Skeletal muscle tissue (tissue), 4 donors: ENCODE data around the gene SNPH. TPM values are rescaled to one million over a fixed set of nuclear protein-coding genes. Genes with fewer than 3 reads are reported as not detected.

Experiments used
- H3K27ac ChIP-seq: one replicate; pipeline ENCODE4 v1.7.0; 2013; ENCODE audit warnings: mild to moderate bottlenecking, low read depth, low read length, inconsistent platforms
- H3K27me3 ChIP-seq, 3 donors: one replicate each; pipeline ENCODE4 v1.7.0; 2013; ENCODE audit warnings: low read length in 3 of 3; ENCODE audit not compliant: control insufficient read depth in 3 of 3, insufficient read depth in 3 of 3
- H3K36me3 ChIP-seq, 3 donors: one replicate each; pipeline ENCODE4 v1.7.0; 2013; ENCODE audit warnings: low read length in 3 of 3; ENCODE audit not compliant: control insufficient read depth in 3 of 3, insufficient read depth in 3 of 3
- H3K4me1 ChIP-seq, 3 donors: one replicate each; pipeline ENCODE4 v1.7.0; 2013; ENCODE audit warnings: low read length in 3 of 3, mild to moderate bottlenecking in 3 of 3; ENCODE audit not compliant: control insufficient read depth in 3 of 3, insufficient read depth in 3 of 3
- H3K4me3 ChIP-seq, 3 donors: one replicate each; pipeline ENCODE4 v1.7.0; 2013; ENCODE audit warnings: low read length in 3 of 3
- H3K9ac ChIP-seq, 3 donors: one replicate each; pipeline ENCODE4 v1.7.0; 2013; ENCODE audit warnings: low read length in 3 of 3, mild to moderate bottlenecking in 3 of 3, moderate library complexity in 2 of 3, low read depth in 1 of 3
- H3K9me3 ChIP-seq, 3 donors: one replicate each; pipeline ENCODE4 v1.7.0; 2013; ENCODE audit warnings: low read length in 3 of 3; ENCODE audit not compliant: control insufficient read depth in 3 of 3
- total RNA-seq: library from RNA; depleted of rRNA; stranded (reverse); fragments of >200 nt; gene quantifications from one replicate; pipeline ENCODE4 v1.2.3, GENCODE V29; 2014
- donor health status: Osteomylitis.

SNPH gene
- total RNA-seq, 1 donor from 2014 or later: 3.7 TPM

DNA sequence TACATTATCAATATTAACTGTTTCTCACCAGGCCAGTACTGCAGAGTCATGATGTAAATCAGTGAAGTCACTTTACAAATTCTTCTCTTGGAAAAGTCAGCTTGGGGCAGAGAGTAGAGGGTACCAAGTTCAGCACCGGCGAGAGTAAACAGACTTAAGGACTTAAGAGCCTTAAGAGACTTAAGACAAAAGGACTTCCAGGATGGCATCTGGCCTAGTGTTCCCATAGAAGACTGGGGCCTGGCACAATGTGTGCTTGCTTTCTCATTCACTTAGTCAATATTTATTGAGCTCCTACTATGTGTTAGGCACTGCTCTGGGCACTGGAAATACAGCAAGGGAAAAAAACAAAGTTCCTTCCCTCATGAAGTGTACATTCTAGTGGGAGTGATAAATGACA, 1.4 kb upstream of the SNPH start:
- no peak overlapping the region for H3K9ac ChIP-seq
- H3K9me3 ChIP-seq: no peaks in the 10 kb centered on the region
- H3K27ac ChIP-seq: no peak overlapping the region
- H3K36me3 ChIP-seq: no peaks in the 10 kb centered on the region
- no peak overlapping the region for H3K4me3 ChIP-seq
- no peaks in the 10 kb centered on the region for H3K27me3 ChIP-seq
- peaks cover 0 to 12% (median 8%) of the 10 kb centered on the region in 3 donors for H3K4me1 ChIP-seq

DNA sequence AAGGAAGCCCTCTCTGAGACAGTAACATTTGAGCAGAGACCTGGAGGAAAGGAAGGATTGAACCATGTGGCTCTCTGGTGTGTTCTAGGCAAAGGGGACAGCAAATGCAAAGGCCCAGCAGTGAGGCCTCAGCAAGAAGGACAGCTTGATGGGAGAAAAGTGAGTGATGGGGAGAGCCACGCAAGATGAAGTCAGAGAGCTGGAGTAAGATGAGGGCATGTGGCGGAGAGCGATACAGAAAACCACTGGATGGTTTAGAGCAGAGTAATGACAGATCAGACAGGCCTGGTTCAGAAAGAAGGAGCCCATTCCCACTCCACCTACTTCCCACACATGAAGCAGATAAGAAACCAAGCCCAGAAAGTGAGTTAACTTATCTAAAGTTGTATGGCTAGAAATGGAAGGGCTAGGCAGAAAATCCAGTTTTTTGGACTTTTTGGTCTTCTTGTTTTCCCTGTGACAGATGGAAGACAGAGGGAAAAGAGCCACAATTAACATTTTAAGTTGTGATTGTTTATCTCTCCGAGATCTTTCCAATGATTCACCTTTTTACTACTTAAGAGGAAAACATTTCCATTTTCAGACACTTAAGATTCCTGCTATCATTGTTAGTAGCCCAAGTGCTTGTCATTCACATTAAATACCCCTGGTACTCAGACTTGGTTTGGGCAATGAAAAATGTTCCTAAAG, 723 bp upstream of the SNPH start:
- Histone ChIP-seq H3K27ac (no peak overlapping the region), H3K36me3 (no peaks in the 10 kb centered on the region), H3K27me3 (no peaks in the 10 kb centered on the region), H3K4me3 (peak overlapping the region; percentile 73 to 77 (median 75)), H3K9ac (peak overlapping the region; percentile 62 to 77 (median 64)), H3K9me3 (no peaks in the 10 kb centered on the region), H3K4me1 (peaks cover 0 to 12% (median 8%) of the 10 kb centered on the region in 3 donors)

DNA sequence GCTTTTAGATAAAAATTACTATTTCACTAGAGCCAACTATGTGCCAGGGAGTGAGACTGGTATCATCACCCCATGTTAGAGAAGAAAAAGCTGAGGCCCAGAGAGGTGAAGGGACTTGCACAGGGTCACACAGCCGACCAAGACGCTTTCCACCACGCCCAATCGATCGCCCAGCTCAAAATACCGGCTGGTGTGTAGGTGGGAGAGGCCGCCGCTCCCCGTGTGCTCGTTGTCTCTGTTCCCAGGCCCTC, 253 bp upstream of the SNPH start:
- Histone ChIP-seq H3K4me1 (peaks cover 0 to 12% (median 8%) of the 10 kb centered on the region in 3 donors), H3K9ac (peak overlapping the region; percentile 62 to 77 (median 64)), H3K4me3 (peak overlapping the region; percentile 73 to 77 (median 75)), H3K27ac (no peak overlapping the region), H3K36me3 (no peaks in the 10 kb centered on the region), H3K27me3 (no peaks in the 10 kb centered on the region), H3K9me3 (no peaks in the 10 kb centered on the region)

DNA sequence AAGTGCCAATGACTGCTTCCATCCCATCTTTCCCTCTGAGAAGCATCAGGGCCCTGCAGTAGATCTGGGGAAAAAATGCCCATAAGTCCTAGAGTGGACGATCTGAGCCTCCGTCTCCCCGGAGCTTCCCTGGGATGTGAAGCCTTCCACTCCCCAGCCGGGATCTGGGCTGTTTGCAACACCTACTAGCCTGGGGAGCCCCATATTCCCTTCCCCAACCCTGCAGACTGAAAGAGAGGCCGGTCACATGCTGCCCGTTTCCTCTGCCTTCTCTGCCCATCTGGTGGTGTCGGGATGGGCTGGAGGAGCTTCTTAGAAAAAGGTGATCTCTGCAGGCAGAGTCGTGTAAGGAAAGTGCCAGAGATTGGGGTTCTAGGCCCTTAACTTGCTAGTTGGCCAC, 1.1 kb downstream of the SNPH start:
- H3K4me1 ChIP-seq: peaks cover 0 to 12% (median 8%) of the 10 kb centered on the region in 3 donors
- no peaks in the 10 kb centered on the region for H3K9me3 ChIP-seq
- H3K27ac ChIP-seq: no peak overlapping the region
- no peak overlapping the region for H3K9ac ChIP-seq
- no peaks in the 10 kb centered on the region for H3K36me3 ChIP-seq
- peak overlapping the region in 1 of 3 donors; percentile 77 for H3K4me3 ChIP-seq
- H3K27me3 ChIP-seq: no peaks in the 10 kb centered on the region

DNA sequence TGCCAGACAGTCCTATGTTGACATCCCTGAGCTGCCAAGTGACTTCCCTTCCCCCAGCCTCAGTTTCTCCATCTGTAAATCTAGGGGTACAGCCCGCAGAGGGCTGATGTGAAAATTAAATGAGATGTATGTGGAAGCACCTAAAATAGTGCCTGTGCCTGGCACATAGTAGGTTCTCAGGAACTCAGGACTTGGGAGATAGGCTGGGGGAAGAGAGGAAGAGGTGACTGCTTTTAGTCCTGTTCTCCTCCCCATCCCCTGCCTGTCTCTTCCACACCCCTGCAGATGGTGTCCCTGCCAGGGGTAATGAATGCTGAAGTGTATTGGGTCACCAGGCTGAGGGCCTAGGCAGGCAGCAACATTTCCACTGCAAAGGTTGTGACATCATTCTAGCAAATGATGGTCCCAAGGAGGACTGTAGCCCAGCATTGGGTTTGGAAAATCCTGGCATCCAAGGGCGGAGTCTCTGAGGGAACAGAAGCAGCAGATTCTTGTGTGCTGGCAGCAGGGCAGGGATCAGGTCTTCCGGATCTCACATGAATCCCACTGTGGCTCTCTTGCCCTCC, 1.8 kb downstream of the SNPH start:
- Histone ChIP-seq H3K27ac (no peak overlapping the region), H3K27me3 (no peaks in the 10 kb centered on the region)

DNA sequence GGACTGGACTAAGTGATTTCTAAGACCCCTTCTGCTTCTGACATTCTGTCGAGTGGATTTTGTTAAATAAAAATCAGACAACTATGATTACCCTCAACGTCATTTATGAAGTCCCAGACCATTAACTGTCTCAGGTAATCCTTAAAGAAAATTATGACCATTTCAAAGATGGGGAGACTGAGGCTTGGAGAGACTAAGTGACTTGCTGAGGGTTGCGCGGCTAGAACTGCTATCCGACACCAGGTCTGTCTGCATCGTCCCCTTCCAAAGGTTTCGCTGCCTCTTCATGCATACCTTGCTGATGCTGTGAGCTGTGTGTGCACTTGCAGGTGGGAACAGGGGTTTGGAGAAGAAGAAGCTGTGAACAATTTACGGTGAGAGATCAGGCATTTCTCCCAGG, 3.1 kb downstream of the SNPH start:
- Histone ChIP-seq H3K36me3 (no peaks in the 10 kb centered on the region), H3K27ac (no peak overlapping the region), H3K4me3 (no peak overlapping the region), H3K4me1 (peaks cover 0 to 12% (median 8%) of the 10 kb centered on the region in 3 donors), H3K9me3 (no peaks in the 10 kb centered on the region), H3K27me3 (no peaks in the 10 kb centered on the region), H3K9ac (no peak overlapping the region)

More for the DNA sequence above, 1.8 kb downstream of the SNPH start:
- no peaks in the 10 kb centered on the region for H3K9me3 ChIP-seq
- H3K36me3 ChIP-seq: no peaks in the 10 kb centered on the region
- H3K9ac ChIP-seq: no peak overlapping the region
- peaks cover 0 to 12% (median 8%) of the 10 kb centered on the region in 3 donors for H3K4me1 ChIP-seq
- H3K4me3 ChIP-seq: no peak overlapping the region

DNA sequence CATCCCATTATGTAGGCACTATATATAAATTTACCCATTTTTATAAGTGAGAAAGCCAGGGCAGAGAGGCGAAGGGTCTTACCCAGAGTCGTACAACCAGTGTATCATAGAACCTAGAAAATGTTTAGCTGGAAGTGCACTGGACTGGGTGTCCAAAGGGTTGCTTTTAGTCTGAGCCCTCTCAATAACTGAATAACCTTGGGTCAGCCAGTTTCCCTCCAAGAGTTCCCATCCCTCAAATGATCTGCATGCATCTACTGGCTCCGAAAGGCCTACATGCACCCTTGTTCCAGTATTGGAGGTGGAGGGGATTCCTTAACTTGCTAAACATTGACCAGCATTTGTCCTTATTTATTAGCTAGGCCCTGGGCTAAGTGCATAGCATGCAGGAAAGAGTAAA, 3.8 kb downstream of the SNPH start:
- Histone ChIP-seq H3K27ac (no peak overlapping the region), H3K4me3 (no peak overlapping the region), H3K9me3 (no peaks in the 10 kb centered on the region), H3K9ac (no peak overlapping the region), H3K27me3 (no peaks in the 10 kb centered on the region), H3K4me1 (peaks cover 0 to 15% (median 8%) of the 10 kb centered on the region in 3 donors), H3K36me3 (no peaks in the 10 kb centered on the region)

DNA sequence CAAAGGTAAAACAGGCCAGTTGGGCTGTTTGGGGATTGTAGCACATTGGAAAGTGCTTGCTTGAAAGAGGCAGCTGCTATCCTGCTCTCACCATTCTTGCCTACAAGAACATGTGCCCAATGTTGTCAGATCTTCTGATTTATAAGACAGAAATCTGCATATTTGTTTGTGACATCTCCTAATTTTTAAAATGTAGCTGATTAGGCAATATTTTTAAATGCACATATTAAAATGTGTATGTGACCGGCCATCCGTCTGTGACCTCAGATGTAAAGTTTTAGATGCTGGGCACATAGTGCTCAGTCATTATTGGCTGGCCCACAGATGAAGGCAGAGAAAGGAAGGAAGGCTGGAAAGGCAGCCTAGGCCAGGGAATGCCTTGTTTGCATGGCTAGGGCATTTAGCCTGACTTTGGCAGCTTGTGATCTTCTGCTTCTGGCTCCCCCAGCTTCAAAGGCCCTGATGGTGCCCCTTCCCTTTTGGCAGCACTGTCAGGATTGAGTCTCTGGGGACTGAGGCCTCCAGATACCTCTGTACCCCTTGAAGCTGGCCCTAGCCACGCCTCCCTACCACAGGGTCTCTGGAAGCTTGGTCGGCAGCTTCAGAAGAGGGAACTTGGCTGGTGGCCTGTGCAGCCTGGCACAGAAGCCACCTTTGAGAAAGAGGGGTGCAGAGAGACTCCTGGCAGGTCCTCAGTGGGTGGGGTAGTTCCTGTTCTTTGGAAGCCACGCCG, 6.4 kb downstream of the SNPH start:
- Histone ChIP-seq H3K9me3 (no peaks in the 10 kb centered on the region), H3K9ac (no peak overlapping the region), H3K4me1 (peaks cover 0 to 5% (median 0%) of the 10 kb centered on the region in 3 donors), H3K27ac (no peak overlapping the region), H3K4me3 (no peak overlapping the region), H3K27me3 (no peaks in the 10 kb centered on the region), H3K36me3 (no peaks in the 10 kb centered on the region)

DNA sequence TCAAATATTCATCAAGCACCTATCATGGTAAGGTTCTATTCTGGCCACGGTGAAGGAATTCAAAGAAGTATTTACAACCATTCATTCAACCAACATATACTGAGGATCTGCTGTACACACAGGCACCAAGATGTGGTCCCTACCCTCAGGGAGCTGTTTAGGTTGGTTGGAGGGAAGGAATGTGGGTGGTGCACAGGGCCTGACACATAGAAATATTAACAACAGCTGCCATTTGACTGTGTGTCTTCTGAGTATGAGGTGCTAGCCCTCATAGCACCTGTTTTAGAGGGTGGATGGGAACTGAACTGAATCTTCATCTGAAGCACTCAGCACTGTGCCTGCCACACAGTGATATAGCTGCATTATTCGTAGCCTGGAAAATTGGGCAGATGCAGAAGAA, 7.3 kb downstream of the SNPH start:
- Histone ChIP-seq H3K36me3 (no peaks in the 10 kb centered on the region), H3K9ac (no peak overlapping the region), H3K27ac (no peak overlapping the region), H3K4me1 (peaks cover 0 to 8% (median 0%) of the 10 kb centered on the region in 3 donors), H3K4me3 (no peak overlapping the region), H3K27me3 (no peaks in the 10 kb centered on the region), H3K9me3 (no peaks in the 10 kb centered on the region)
